Measurements from ENCODE around the gene PWWP2B. TPM values are rescaled to one million over a fixed set of nuclear protein-coding genes. Genes with fewer than 3 reads are reported as not detected.

Gene PWWP2B
- total and polyA plus RNA-seq, 2 of the 8 experiments (the other 6 are each of a cell fraction or from before 2014, with no cell fraction given), result 5.3 to 10.8 TPM

GRCh38 chr10:132460071-132460470 lies 63.1 kb downstream of the PWWP2B start:
- H2BK20ac ChIP-seq (ENCODE audit: low read length), result no peak overlapping the region
- CTCF ChIA-PET (ENCODE audit: partially characterized antibody), result interaction anchor here (0.7 to 10.0 kb wide), 37 partner anchors 11 to 255 kb away, joined by 3 to 88 read pairs (median 4); no protein-coding TSS in a partner anchor
- peaks cover 0 to 1% of the 10 kb centered on the region in 2 experiments for H4K20me1 ChIP-seq (replicated peaks in 1 of 2; ENCODE audit: control insufficient read depth in 1 of 2, insufficient read depth in 2 of 2, low read length in 2 of 2)
- no peak overlapping the region for H3K14ac ChIP-seq (ENCODE audit: insufficient read length)
- H3K23me2 ChIP-seq (ENCODE audit: low read depth, low read length), result no peaks in the 10 kb centered on the region
- no peak overlapping the region for H4K5ac ChIP-seq (ENCODE audit: insufficient read length, low read depth, low read length)
- H3K79me1 ChIP-seq (ENCODE audit: low read depth, low read length), result no peaks in the 10 kb centered on the region
- 83% methylated on average over 15 of the region's 15 CpGs; no CpG with 5 or more reads in 1 of the 2 experiments for WGBS, 2 experiments (ENCODE audit: extremely low coverage in 1 of 2, insufficient coverage in 1 of 2, insufficient read length in 1 of 2, insufficient replicate concordance in 2 of 2, low coverage in 1 of 2, low lambda C conversion rate in 2 of 2, missing lambda C conversion rate in 1 of 2)
- H3K4ac ChIP-seq (replicated peaks; ENCODE audit: insufficient read length, low read depth, low read length), result no peak overlapping the region
- H3K4me1 ChIP-seq (replicated peaks in 1 of 4; ENCODE audit: control insufficient read depth in 3 of 4, insufficient read depth in 4 of 4, low read length in 3 of 4), result no peaks in the 10 kb centered on the region
- H3K27me3 ChIP-seq (replicated peaks in 1 of 4; ENCODE audit: control insufficient read depth in 3 of 4, extremely low read depth in 1 of 4, insufficient read depth in 3 of 4, low read length in 3 of 4), result peaks cover 0 to 3% (median 0%) of the 10 kb centered on the region in 4 experiments; a peak in 2 of 7 replicates
- DNase-seq (ENCODE audit: low read depth in 1 of 2, low spot score in 2 of 2), result no peak
- no peak overlapping the region for H2BK15ac ChIP-seq (ENCODE audit: low read length)
- no peaks in the 10 kb centered on the region for H3K79me2 ChIP-seq (ENCODE audit: control insufficient read depth in 1 of 2, insufficient read depth in 2 of 2, low read length in 2 of 2)
- no peaks in the 10 kb centered on the region for H3K36me3 ChIP-seq (ENCODE audit: control insufficient read depth in 2 of 4, insufficient read depth in 4 of 4, low read length in 3 of 4)
- POLR2A ChIA-PET (ENCODE audit: partially characterized antibody), result no interaction called here
- no peak overlapping the region for H2BK12ac ChIP-seq (ENCODE audit: low read depth, low read length)
- H3K18ac ChIP-seq (ENCODE audit: extremely low read depth, low read length), result no peak overlapping the region
- no peak overlapping the region for H3K4me2 ChIP-seq (ENCODE audit: insufficient read depth in 1 of 2, low read depth in 2 of 2, low read length in 2 of 2)
- H3K56ac ChIP-seq (replicated peaks; ENCODE audit: insufficient read length, low read depth, low read length), result no peak overlapping the region
- no peaks in the 10 kb centered on the region for H3K9me3 ChIP-seq (ENCODE audit: insufficient read depth in 2 of 2, low read depth in 1 of 2, low read length in 1 of 2)
- no peak overlapping the region for H2AFZ ChIP-seq (ENCODE audit: low read length)
- no peak overlapping the region for H3K9ac ChIP-seq (replicated peaks in 1 of 4; ENCODE audit: extremely low read depth in 1 of 4, low read depth in 3 of 4, low read length in 3 of 4)
- no peak overlapping the region for H3K27ac ChIP-seq (ENCODE audit: low read depth, low read length)
- H4K8ac ChIP-seq (ENCODE audit: extremely low read depth, insufficient read depth, low read length), result no peak overlapping the region
- H2AK5ac ChIP-seq (ENCODE audit: low read depth, low read length), result no peak overlapping the region
- no peak overlapping the region for H2BK5ac ChIP-seq (ENCODE audit: low read depth, low read length)
- H3K4me3 ChIP-seq (ENCODE audit: extremely low read depth in 1 of 4, insufficient read depth in 2 of 4, low read depth in 3 of 4, low read length in 4 of 4), result no peak overlapping the region
- H3K23ac ChIP-seq (ENCODE audit: insufficient read length), result no peak overlapping the region
- no peak for TF ChIP-seq KDM5A (IDR thresholded peaks at IDR 0.05; ENCODE audit: low read length)
- no peak for FAIRE-seq
- no peak overlapping the region for H4K91ac ChIP-seq (replicated peaks; ENCODE audit: insufficient read length, low read length)
- H2BK120ac ChIP-seq (replicated peaks; ENCODE audit: low read depth, low read length), result no peak overlapping the region

Measured in H1 (cell line).